ENCODE results near the gene VSTM2A.

DNA sequence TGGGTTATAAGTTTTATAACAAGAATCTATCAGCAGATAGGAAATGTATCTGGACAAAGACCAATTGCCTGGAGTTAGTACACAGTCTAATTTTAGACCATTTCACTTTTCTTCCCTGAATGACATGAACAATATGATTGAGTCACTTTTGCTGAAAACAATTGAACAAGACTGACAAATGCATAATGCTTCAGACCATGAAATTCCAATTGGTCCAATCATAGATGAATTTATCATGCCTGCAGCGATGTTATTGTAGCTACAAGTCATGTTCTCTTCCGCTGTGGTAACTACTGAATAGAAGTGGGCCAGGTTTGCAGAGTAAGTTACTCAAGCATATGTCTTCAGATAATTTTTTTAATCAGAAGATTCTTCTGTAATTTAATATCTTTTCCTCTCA is 73.4 kb downstream of the VSTM2A start:
- no peak for TF ChIP-seq CTCF (IDR thresholded peaks at IDR 0.05; ENCODE audit: control extremely low read depth in 1 of 3, insufficient read depth in 1 of 3, low read depth in 1 of 3, low read length in 3 of 3)
- no peak for TF ChIP-seq GTF2F1 (IDR thresholded peaks at IDR 0.05; ENCODE audit: borderline replicate concordance, low read depth, low read length)
- no peak for TF ChIP-seq TAF1 (IDR thresholded peaks at IDR 0.05; ENCODE audit: low read depth, low read length)
- TF ChIP-seq MAFK (IDR thresholded peaks at IDR 0.05; ENCODE audit: low read depth, low read length) = no peak

Data from H1 (cell line).